ENCODE results near the gene KMT2E. TPM values are rescaled to one million over a fixed set of nuclear protein-coding genes. Genes with fewer than 3 reads are reported as not detected.
A peak's percentile ranks its signal among the peaks of the same experiment; 100 is the strongest.
"Not testable (repeated sequence)": the region's sequence is repeated elsewhere in the genome, so short reads cannot be mapped to it uniquely, and the experiment has no call there.

The KMT2E gene
- total and polyA plus RNA-seq, 2 donors (not counting 1 experiment from before 2014, with no cell fraction given) = 32.4 to 328 TPM

DNA sequence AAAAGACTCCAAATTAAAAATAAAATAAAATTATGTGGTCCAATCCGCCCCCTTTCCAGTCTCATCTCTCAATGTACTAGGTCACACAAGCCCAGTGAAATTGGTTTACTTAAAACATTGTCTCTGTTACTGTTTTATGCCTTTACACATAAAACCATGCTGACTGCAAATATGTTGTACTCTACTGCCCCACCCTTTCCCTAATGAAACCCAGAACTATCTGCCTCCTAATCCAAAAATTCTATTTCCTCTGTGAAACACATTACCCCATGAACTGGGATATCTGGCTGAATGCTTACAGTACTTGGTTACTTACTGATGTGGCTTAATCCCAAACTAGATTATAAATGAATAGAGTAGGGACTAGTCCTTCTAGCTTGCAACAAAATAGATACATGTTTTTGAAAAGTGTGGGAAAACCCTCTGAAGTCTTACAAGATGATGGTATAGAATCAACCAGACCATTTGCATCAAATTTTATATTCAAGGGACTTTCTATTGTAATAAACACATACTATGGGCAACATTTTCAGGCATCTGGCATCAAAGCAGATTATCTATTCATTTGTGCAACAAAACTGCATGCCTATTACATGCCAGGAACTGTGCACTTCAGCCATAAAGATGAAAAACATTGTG lies 10.0 kb upstream of the KMT2E start:
- no peak for ATAC-seq (ENCODE audit: low read depth)
- intact Hi-C loops (cut with micrococcal nuclease) = loop anchor here (5.0 kb wide), 1 partner anchor 33 kb away; no protein-coding TSS in a partner anchor

DNA sequence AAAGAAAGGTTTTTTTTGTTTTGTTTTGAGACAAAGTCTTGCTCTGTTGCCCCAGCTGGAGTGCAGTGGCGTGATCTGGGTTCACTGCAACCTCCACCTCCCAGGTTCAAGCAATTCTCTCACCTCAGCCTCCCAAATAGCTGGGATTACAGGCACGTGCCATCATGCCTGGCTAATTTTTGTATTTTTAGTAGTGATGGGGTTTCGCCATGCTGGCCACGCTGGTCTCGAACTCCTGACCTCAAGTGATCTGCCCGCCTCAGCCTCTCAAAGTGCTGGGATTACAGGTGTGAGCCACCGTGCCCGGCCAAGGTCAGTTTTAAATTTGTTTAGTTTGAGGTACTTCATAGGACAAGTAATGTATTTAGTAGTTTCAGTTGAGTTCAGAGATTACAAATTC lies 9.0 kb upstream of the KMT2E start:
- H3K9ac ChIP-seq (ENCODE audit: low read length); H2AFZ ChIP-seq (ENCODE audit: insufficient read depth, low read depth, low read length, poor library complexity, severe bottlenecking); H3K4me3 Mint-ChIP-seq; H3K9me3 Mint-ChIP-seq (ENCODE audit: insufficient read depth); H3K27me3 ChIP-seq (replicated peaks in 1 of 4; ENCODE audit: control extremely low read depth in 1 of 4, control insufficient read depth in 3 of 4, insufficient read depth in 4 of 4, low read length in 3 of 4); ATAC-seq (ENCODE audit: low read depth); H3K27ac Mint-ChIP-seq; H3K9me3 ChIP-seq (ENCODE audit: control extremely low read depth in 1 of 3, control insufficient read depth in 2 of 3, insufficient read depth in 1 of 3, low read length in 2 of 3); DNase-seq; H3K27me3 Mint-ChIP-seq; H3K4me2 ChIP-seq (replicated peaks; ENCODE audit: low read depth, low read length, poor library complexity, severe bottlenecking); intact Hi-C loops (cut with micrococcal nuclease); POLR2A ChIA-PET; H3K4me3 ChIP-seq (ENCODE audit: control extremely low read depth in 1 of 5, extremely low read depth in 1 of 5, insufficient read depth in 1 of 5, low read depth in 2 of 5, low read length in 4 of 5): not testable (repeated sequence)
- peaks cover 0 to 32% of the 10 kb centered on the region in 2 experiments for H3K36me3 ChIP-seq (replicated peaks in 1 of 2; ENCODE audit: control extremely low read depth in 1 of 2, control insufficient read depth in 1 of 2, extremely low read depth in 1 of 2, insufficient read depth in 2 of 2, low read length in 1 of 2)
- H3K79me2 ChIP-seq (ENCODE audit: control insufficient read depth, insufficient read depth, low read length) = peaks cover 99% of the 10 kb centered on the region
- H3K4me1 Mint-ChIP-seq = peaks cover 84% of the 10 kb centered on the region
- H3K27ac ChIP-seq (ENCODE audit: low read length in 2 of 2) = peak overlapping the region in 1 of 2 donors; percentile 77
- peaks cover 32% of the 10 kb centered on the region for H4K20me1 ChIP-seq (ENCODE audit: control insufficient read depth, insufficient read depth, low read length, poor library complexity, severe bottlenecking)
- H3K4me1 ChIP-seq (ENCODE audit: control insufficient read depth in 2 of 2, insufficient read depth in 2 of 2, low read length in 2 of 2) = peaks cover 59 to 79% of the 10 kb centered on the region in 2 donors
- CTCF ChIA-PET = interaction anchor here (16.1 kb wide), 1 partner anchor 21 kb away, joined by 282 read pairs; no protein-coding TSS in a partner anchor
- WGBS (ENCODE audit: insufficient coverage) = 96% methylated on average over 4 of the region's 8 CpGs

More for the DNA sequence above, 10.0 kb upstream of the KMT2E start:
- peak overlapping the region; percentile 65 for H3K27ac Mint-ChIP-seq
- peak overlapping the region; percentile 45 for H3K4me2 ChIP-seq (replicated peaks; ENCODE audit: low read depth, low read length, poor library complexity, severe bottlenecking)
- H3K9me3 Mint-ChIP-seq (ENCODE audit: insufficient read depth) = no peaks in the 10 kb centered on the region
- H2AFZ ChIP-seq (ENCODE audit: insufficient read depth, low read depth, low read length, poor library complexity, severe bottlenecking) = no peak overlapping the region
- WGBS (ENCODE audit: insufficient coverage) = 100% methylated on average over 1 of the region's 1 CpG
- H3K36me3 ChIP-seq (replicated peaks in 1 of 2; ENCODE audit: control extremely low read depth in 1 of 2, control insufficient read depth in 1 of 2, extremely low read depth in 1 of 2, insufficient read depth in 2 of 2, low read length in 1 of 2) = peaks cover 0 to 30% of the 10 kb centered on the region in 2 experiments
- H3K4me3 ChIP-seq (ENCODE audit: control extremely low read depth in 1 of 5, extremely low read depth in 1 of 5, insufficient read depth in 1 of 5, low read depth in 2 of 5, low read length in 4 of 5) = no peak overlapping the region
- H3K9ac ChIP-seq (ENCODE audit: low read length) = no peak overlapping the region
- peak overlapping the region in 1 of 2 donors; percentile 77 for H3K27ac ChIP-seq (ENCODE audit: low read length in 2 of 2)
- H3K4me1 Mint-ChIP-seq = peaks cover 80% of the 10 kb centered on the region
- POLR2A ChIA-PET = no interaction called here
- peaks cover 51 to 73% of the 10 kb centered on the region in 2 donors for H3K4me1 ChIP-seq (ENCODE audit: control insufficient read depth in 2 of 2, insufficient read depth in 2 of 2, low read length in 2 of 2)
- TF ChIP-seq, protein P1, sequence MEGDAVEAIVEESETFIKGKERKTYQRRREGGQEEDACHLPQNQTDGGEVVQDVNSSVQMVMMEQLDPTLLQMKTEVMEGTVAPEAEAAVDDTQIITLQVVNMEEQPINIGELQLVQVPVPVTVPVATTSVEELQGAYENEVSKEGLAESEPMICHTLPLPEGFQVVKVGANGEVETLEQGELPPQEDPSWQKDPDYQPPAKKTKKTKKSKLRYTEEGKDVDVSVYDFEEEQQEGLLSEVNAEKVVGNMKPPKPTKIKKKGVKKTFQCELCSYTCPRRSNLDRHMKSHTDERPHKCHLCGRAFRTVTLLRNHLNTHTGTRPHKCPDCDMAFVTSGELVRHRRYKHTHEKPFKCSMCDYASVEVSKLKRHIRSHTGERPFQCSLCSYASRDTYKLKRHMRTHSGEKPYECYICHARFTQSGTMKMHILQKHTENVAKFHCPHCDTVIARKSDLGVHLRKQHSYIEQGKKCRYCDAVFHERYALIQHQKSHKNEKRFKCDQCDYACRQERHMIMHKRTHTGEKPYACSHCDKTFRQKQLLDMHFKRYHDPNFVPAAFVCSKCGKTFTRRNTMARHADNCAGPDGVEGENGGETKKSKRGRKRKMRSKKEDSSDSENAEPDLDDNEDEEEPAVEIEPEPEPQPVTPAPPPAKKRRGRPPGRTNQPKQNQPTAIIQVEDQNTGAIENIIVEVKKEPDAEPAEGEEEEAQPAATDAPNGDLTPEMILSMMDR (IDR thresholded peaks at IDR 0.05) = no peak
- TF ChIP-seq EZH2 (IDR thresholded peaks at IDR 0.05; ENCODE audit: borderline replicate concordance, insufficient read depth, low read depth, low read length, poor library complexity, severe bottlenecking) = no peak
- no peak for DNase-seq
- no peaks in the 10 kb centered on the region for H3K9me3 ChIP-seq (ENCODE audit: control extremely low read depth in 1 of 3, control insufficient read depth in 2 of 3, insufficient read depth in 1 of 3, low read length in 2 of 3)
- H3K4me3 Mint-ChIP-seq = peak overlapping the region; percentile 33
- CTCF ChIA-PET = interaction anchor here (1.0 to 3.4 kb wide), 2 partner anchors 11 to 23 kb away, joined by 4 to 11 read pairs; no protein-coding TSS in a partner anchor
- no peaks in the 10 kb centered on the region for H3K27me3 Mint-ChIP-seq
- H4K20me1 ChIP-seq (ENCODE audit: control insufficient read depth, insufficient read depth, low read length, poor library complexity, severe bottlenecking) = peaks cover 32% of the 10 kb centered on the region
- H3K79me2 ChIP-seq (ENCODE audit: control insufficient read depth, insufficient read depth, low read length) = peaks cover 99% of the 10 kb centered on the region
- no peaks in the 10 kb centered on the region for H3K27me3 ChIP-seq (replicated peaks in 1 of 4; ENCODE audit: control extremely low read depth in 1 of 4, control insufficient read depth in 3 of 4, insufficient read depth in 4 of 4, low read length in 3 of 4)

DNA sequence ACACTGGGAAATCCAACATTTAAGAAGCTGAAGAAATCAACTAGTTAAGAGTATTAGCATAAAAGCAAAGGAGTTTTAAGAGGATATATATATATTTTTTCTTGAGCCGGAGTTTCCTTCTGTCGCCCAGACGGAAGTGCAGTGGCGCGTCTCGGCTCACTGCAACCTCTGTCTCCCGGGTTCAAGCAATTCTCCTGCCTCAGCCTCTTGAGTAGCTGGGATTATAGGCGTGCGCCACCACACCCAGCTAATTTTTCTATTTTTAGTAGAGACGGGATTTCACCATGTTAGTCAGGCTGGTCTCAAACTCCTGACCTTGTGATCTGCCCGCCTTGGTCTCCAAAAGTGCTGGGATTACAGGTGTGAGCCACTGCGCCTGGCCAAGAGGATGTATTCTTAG lies 8.5 kb upstream of the KMT2E start:
- H3K9ac ChIP-seq (ENCODE audit: low read length); H3K4me3 Mint-ChIP-seq; H3K9me3 Mint-ChIP-seq (ENCODE audit: insufficient read depth); DNase-seq; H3K27me3 ChIP-seq (replicated peaks in 1 of 4; ENCODE audit: control extremely low read depth in 1 of 4, control insufficient read depth in 3 of 4, insufficient read depth in 4 of 4, low read length in 3 of 4); intact Hi-C loops (cut with micrococcal nuclease); H3K27ac Mint-ChIP-seq; POLR2A ChIA-PET; H3K4me2 ChIP-seq (replicated peaks; ENCODE audit: low read depth, low read length, poor library complexity, severe bottlenecking); H3K4me3 ChIP-seq (ENCODE audit: control extremely low read depth in 1 of 5, extremely low read depth in 1 of 5, insufficient read depth in 1 of 5, low read depth in 2 of 5, low read length in 4 of 5); ATAC-seq (ENCODE audit: low read depth); H2AFZ ChIP-seq (ENCODE audit: insufficient read depth, low read depth, low read length, poor library complexity, severe bottlenecking); H3K9me3 ChIP-seq (ENCODE audit: control extremely low read depth in 1 of 3, control insufficient read depth in 2 of 3, insufficient read depth in 1 of 3, low read length in 2 of 3); H3K27me3 Mint-ChIP-seq: not testable (repeated sequence)
- Histone ChIP-seq H3K27ac (ENCODE audit: low read length in 2 of 2) (peak overlapping the region in 1 of 2 donors; percentile 77), H3K4me1 (ENCODE audit: control insufficient read depth in 2 of 2, insufficient read depth in 2 of 2, low read length in 2 of 2) (peaks cover 64 to 79% of the 10 kb centered on the region in 2 donors), H3K36me3 (replicated peaks in 1 of 2; ENCODE audit: control extremely low read depth in 1 of 2, control insufficient read depth in 1 of 2, extremely low read depth in 1 of 2, insufficient read depth in 2 of 2, low read length in 1 of 2) (peaks cover 0 to 31% of the 10 kb centered on the region in 2 experiments), H4K20me1 (ENCODE audit: control insufficient read depth, insufficient read depth, low read length, poor library complexity, severe bottlenecking) (peaks cover 32% of the 10 kb centered on the region), H3K79me2 (ENCODE audit: control insufficient read depth, insufficient read depth, low read length) (peaks cover 99% of the 10 kb centered on the region)
- peaks cover 84% of the 10 kb centered on the region for H3K4me1 Mint-ChIP-seq
- 95% methylated on average over 9 of the region's 12 CpGs for WGBS (ENCODE audit: insufficient coverage)
- CTCF ChIA-PET = interaction anchor here (16.1 kb wide), 1 partner anchor 22 kb away, joined by 282 read pairs; no protein-coding TSS in a partner anchor
